Measurements from ENCODE around the gene SPP2.

Gene SPP2

DNA sequence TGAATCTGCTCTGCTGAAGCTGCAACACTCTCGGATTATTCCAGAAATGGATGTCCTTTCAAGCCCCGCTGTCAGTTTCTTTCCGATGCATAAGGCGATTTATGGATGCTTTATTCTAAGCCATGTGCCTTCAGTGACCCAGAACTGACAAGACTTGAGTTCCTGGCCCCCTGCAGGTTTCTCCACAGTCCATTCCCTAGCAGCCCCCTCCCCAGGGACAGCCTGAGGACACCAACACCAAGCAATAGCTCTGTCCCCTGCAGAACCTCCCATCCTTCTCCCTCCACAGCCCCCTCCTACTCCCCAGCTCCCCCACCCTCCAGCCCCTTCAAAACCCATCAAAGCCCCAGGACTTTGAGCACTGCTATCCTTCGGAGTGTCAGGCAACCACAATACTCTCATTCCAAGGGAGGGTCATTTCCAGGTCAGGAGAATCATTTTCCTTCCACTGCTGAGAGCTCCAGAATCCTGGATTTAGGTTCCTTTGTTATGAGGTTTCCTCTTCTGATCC, 24.6 kb upstream of the SPP2 start:
- TF ChIP-seq, protein P1, sequence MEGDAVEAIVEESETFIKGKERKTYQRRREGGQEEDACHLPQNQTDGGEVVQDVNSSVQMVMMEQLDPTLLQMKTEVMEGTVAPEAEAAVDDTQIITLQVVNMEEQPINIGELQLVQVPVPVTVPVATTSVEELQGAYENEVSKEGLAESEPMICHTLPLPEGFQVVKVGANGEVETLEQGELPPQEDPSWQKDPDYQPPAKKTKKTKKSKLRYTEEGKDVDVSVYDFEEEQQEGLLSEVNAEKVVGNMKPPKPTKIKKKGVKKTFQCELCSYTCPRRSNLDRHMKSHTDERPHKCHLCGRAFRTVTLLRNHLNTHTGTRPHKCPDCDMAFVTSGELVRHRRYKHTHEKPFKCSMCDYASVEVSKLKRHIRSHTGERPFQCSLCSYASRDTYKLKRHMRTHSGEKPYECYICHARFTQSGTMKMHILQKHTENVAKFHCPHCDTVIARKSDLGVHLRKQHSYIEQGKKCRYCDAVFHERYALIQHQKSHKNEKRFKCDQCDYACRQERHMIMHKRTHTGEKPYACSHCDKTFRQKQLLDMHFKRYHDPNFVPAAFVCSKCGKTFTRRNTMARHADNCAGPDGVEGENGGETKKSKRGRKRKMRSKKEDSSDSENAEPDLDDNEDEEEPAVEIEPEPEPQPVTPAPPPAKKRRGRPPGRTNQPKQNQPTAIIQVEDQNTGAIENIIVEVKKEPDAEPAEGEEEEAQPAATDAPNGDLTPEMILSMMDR (IDR thresholded peaks at IDR 0.05; ENCODE audit: control insufficient read depth, insufficient read depth, low read depth, low read length, missing control alignments): no peak
- no peak overlapping the region for H3K4me3 ChIP-seq (ENCODE audit: control insufficient read depth, low read depth, low read length)
- no peak for DNase-seq (ENCODE audit: low read depth)

DNA sequence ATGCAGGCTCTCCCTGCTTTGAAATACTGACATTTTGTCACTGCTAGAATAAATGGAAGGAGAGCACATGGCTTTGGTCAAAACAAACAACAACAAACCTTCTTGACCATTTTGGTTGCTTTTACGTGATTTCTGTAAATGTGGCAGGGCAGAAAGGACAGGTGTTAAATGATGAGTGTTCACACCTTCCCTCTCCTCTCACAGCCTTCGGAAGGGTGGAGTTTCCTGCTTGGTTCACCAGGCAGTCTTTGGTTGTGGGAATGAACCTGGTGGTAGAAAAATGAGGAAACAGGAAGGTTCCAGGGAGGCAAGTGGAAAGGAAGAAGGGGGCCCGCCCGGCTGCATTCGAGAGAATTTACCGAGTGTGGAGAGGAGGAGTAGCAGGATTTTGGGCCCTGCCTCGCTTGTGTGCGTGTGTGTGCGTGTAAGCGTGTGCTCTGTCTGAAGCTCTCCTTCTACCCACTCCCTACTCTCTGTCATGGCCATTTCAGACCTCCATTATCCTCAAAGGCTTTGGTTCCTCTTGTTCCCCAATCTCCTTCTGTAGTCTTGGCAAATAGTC, 23.7 kb upstream of the SPP2 start:
- no peak overlapping the region for H3K4me3 ChIP-seq (ENCODE audit: control insufficient read depth, low read depth, low read length)
- no peak for DNase-seq (ENCODE audit: low read depth)
- TF ChIP-seq, protein P1 (IDR thresholded peaks at IDR 0.05; ENCODE audit: control insufficient read depth, insufficient read depth, low read depth, low read length, missing control alignments): no peak

DNA sequence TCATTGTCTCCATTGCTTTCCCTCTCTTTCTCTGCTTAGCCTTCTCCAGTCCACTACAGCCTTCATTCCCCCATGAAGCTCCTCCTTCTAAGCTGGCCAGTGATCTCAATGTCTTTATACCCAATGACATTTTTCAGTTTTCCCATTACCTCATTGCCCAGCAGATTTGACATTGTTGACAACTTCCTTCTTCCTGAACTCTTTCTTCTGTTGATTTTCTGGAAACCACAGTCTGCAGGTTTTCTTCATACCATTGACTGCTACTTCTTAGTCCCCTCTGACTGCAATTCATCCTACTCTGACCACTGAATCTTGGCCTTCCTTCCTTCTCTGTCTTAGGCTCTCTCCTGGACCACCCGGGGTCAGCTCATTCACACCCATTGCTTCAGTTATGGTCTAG, 22.9 kb upstream of the SPP2 start:
- DNase-seq (ENCODE audit: low read depth): no peak
- no peak overlapping the region for H3K4me3 ChIP-seq (ENCODE audit: control insufficient read depth, low read depth, low read length)
- TF ChIP-seq, protein P1 (IDR thresholded peaks at IDR 0.05; ENCODE audit: control insufficient read depth, insufficient read depth, low read depth, low read length, missing control alignments): no peak

DNA sequence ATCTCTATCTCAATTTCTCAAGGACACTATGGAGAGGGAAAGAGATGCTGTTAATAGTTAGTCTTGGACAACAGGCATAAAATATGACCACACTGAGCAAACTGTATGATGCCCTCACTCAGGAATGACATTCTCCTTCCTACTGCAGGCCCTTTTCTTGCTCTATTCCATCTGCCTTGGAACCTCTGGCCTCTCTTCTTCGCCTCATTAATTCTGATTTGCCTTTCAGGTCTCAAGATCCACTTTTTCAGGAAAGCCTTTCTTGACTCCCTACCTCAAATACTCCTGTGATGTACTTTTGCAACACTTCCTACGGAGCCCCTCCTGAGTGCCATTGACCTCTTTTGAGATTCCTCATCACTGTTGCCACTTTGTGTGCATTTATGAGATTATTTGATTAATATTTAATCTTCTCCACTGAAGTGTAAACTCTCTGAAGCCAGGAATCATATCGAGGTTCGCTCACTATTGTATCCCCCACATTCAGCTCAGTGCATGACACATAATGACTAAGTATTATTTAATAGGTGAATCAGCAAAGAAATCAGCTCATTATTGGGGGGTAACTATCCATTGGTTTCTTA, 21.3 kb upstream of the SPP2 start:
- DNase-seq (ENCODE audit: low read depth): no peak
- TF ChIP-seq, protein P1 (IDR thresholded peaks at IDR 0.05; ENCODE audit: control insufficient read depth, insufficient read depth, low read depth, low read length, missing control alignments): no peak
- H3K4me3 ChIP-seq (ENCODE audit: control insufficient read depth, low read depth, low read length): no peak overlapping the region

DNA sequence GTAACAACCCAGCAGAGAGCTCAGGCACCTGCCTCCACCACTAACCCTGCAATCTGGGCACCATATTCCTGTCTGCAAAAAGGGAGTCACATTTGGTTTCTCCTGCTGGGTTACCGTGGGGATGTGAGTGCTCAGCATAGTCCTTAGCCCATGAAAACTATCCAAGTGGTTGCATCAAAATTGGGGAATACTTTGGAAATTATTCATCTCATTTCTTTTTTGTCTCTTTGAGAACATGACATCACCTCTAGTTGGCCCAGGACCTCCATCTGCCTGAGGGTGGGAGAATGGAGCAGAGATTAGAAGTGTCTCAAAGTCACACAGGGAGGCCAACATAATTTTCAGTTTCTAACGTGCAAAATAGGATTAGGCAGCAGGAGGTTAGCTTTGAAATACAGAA, 19.3 kb upstream of the SPP2 start:
- no peak overlapping the region for H3K4me3 ChIP-seq (ENCODE audit: control insufficient read depth, low read depth, low read length)
- TF ChIP-seq, protein P1 (IDR thresholded peaks at IDR 0.05; ENCODE audit: control insufficient read depth, insufficient read depth, low read depth, low read length, missing control alignments): no peak
- no peak for DNase-seq (ENCODE audit: low read depth)

DNA sequence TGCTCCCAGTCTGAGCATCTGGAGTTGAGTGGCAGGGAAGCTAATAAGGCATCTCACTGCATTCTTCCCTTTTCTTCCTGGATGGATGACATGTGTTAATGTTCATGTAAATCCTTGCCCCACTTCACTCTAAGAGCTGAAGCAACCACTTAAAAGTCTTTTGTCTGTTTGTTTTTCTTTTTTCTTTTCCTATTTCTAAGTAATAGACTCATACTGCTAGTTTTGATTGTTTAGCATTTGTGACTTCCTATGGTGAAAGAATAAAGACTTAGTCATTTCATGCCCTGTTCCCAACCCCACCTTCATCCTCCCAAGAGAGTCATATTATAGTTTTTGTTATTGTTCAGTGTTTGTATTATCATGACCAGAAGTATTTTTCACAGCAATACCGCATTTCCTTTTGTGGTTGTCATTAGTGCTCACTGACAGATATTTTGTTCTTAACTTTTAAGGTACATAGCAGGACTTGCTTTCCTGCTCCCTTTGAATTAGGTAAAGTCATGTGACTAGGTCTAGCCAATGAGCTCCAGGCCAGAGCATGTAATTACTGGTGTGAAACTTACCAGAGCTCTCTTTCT, 18.1 kb upstream of the SPP2 start:
- DNase-seq (ENCODE audit: low read depth): peak; percentile 8
- H3K4me3 ChIP-seq (ENCODE audit: control insufficient read depth, low read depth, low read length): no peak overlapping the region
- TF ChIP-seq, protein P1 (IDR thresholded peaks at IDR 0.05; ENCODE audit: control insufficient read depth, insufficient read depth, low read depth, low read length, missing control alignments): no peak

Data from AG09309 (cell line).